ENCODE measurements around the gene PRKG1. TPM values are rescaled to one million over a fixed set of nuclear protein-coding genes. Genes with fewer than 3 reads are reported as not detected.

PRKG1 gene
- total RNA-seq, 2 donors from 2014 or later: 1.3 to 2.7 TPM

DNA sequence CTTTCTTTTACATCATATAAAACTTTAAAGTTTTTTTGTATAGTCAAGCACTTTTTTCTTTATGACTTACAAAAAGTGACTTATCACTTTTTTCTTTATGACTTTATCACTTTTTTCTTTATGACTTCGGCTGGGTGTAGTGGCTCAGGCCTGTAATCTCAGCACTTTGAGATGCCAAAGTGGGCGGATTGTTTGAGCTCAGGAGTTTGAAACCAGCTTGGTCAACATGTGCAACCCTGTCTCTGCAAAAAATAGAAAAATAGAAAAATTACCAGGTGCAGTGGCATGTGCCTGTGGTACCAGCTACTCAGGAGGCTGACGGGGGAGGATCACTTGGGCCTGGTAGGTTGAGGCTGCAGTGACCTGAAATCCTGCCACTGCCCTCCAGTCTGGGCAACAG, 733.9 kb downstream of the PRKG1 start:
- no peak overlapping the region for H3K9ac ChIP-seq (ENCODE audit: extremely low read depth, low read length, poor library complexity, severe bottlenecking)
- H3K9me3 ChIP-seq (ENCODE audit: control insufficient read depth, low read length): no peaks in the 10 kb centered on the region
- TF ChIP-seq, protein P1, sequence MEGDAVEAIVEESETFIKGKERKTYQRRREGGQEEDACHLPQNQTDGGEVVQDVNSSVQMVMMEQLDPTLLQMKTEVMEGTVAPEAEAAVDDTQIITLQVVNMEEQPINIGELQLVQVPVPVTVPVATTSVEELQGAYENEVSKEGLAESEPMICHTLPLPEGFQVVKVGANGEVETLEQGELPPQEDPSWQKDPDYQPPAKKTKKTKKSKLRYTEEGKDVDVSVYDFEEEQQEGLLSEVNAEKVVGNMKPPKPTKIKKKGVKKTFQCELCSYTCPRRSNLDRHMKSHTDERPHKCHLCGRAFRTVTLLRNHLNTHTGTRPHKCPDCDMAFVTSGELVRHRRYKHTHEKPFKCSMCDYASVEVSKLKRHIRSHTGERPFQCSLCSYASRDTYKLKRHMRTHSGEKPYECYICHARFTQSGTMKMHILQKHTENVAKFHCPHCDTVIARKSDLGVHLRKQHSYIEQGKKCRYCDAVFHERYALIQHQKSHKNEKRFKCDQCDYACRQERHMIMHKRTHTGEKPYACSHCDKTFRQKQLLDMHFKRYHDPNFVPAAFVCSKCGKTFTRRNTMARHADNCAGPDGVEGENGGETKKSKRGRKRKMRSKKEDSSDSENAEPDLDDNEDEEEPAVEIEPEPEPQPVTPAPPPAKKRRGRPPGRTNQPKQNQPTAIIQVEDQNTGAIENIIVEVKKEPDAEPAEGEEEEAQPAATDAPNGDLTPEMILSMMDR (conservative IDR thresholded peaks at IDR 0.05): no peak
- H3K4me1 ChIP-seq (ENCODE audit: control insufficient read depth, insufficient read depth, low read length): no peaks in the 10 kb centered on the region
- no peak overlapping the region for H3K27ac ChIP-seq (ENCODE audit: low read depth, low read length)
- H3K36me3 Mint-ChIP-seq (ENCODE audit: low read depth): no peaks in the 10 kb centered on the region
- no peak overlapping the region for H3K27ac Mint-ChIP-seq
- WGBS, 2 experiments (ENCODE audit: insufficient coverage in 1 of 2, insufficient read length in 1 of 2): 90 to 100% methylated on average over 2 to 3 of the region's 3 CpGs
- H3K4me1 Mint-ChIP-seq: peaks cover 1% of the 10 kb centered on the region
- no peaks in the 10 kb centered on the region for H3K36me3 ChIP-seq (ENCODE audit: control insufficient read depth, insufficient read depth, low read length)
- DNase-seq: no peak
- H3K4me3 ChIP-seq (ENCODE audit: low read length): no peak overlapping the region
- no peaks in the 10 kb centered on the region for H3K9me3 Mint-ChIP-seq
- H3K27me3 ChIP-seq (ENCODE audit: control insufficient read depth, insufficient read depth, low read length, poor library complexity, severe bottlenecking): peaks cover 75% of the 10 kb centered on the region
- H3K4me3 Mint-ChIP-seq: no peak overlapping the region
- peaks cover 39% of the 10 kb centered on the region for H3K27me3 Mint-ChIP-seq (ENCODE audit: insufficient read depth)

DNA sequence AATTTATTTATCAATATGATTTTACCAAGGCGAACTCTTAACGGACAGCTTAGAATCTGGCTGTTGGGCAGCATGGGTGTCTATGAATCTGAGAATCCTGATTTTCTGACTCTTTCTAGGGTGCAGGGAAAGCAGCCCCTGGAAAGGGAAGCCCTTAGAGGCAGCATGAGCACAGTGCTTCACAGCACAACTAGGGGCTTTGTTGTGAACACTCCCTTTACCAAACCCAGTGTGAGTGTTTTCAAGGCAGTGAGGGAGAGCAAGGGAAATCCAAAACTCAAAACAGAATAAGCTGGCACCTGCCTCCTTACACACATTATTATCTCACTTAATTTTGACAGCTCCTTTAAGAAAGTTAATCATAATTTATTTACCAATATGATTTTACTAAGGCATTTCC, 741.4 kb downstream of the PRKG1 start:
- no peak for DNase-seq
- H3K27ac Mint-ChIP-seq: no peak overlapping the region
- TF ChIP-seq, protein P1 (conservative IDR thresholded peaks at IDR 0.05): no peak
- H3K4me1 Mint-ChIP-seq: peaks cover 10% of the 10 kb centered on the region
- WGBS, 2 experiments (ENCODE audit: insufficient coverage in 1 of 2, insufficient read length in 1 of 2): 100% methylated on average over 2 of the region's 2 CpGs; no CpG with 5 or more reads in 1 of the 2 experiments
- H3K9ac ChIP-seq (ENCODE audit: extremely low read depth, low read length, poor library complexity, severe bottlenecking): no peak overlapping the region
- no peaks in the 10 kb centered on the region for H3K36me3 ChIP-seq (ENCODE audit: control insufficient read depth, insufficient read depth, low read length)
- no peak overlapping the region for H3K4me3 Mint-ChIP-seq
- peaks cover 1% of the 10 kb centered on the region for H3K9me3 Mint-ChIP-seq
- H3K36me3 Mint-ChIP-seq (ENCODE audit: low read depth): no peaks in the 10 kb centered on the region
- no peak overlapping the region for H3K4me3 ChIP-seq (ENCODE audit: low read length)
- no peaks in the 10 kb centered on the region for H3K9me3 ChIP-seq (ENCODE audit: control insufficient read depth, low read length)
- H3K4me1 ChIP-seq (ENCODE audit: control insufficient read depth, insufficient read depth, low read length): no peaks in the 10 kb centered on the region
- H3K27me3 ChIP-seq (ENCODE audit: control insufficient read depth, insufficient read depth, low read length, poor library complexity, severe bottlenecking): peaks cover 17% of the 10 kb centered on the region
- H3K27ac ChIP-seq (ENCODE audit: low read depth, low read length): peak overlapping the region; percentile 40
- H3K27me3 Mint-ChIP-seq (ENCODE audit: insufficient read depth): peaks cover 9% of the 10 kb centered on the region

DNA sequence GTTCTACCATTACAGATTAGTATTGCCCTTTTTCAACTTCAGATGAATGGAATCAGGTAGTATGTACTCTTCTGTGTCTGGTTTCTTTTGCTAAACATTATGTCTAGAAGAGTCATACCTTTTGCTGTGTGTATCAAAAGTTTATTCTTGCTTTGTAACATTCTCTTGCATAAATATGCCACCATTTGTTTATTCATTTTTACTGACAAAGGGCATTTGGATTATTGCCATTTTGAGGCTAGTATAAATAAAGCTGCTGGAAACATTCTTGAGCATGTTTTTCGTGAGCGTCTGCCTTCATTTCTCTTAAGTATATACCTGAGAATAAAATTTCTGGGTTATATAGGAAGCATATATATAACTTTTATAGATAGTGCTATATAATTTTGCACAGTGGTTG, 746.8 kb downstream of the PRKG1 start:
- no peak overlapping the region for H3K9ac ChIP-seq (ENCODE audit: extremely low read depth, low read length, poor library complexity, severe bottlenecking)
- H3K27me3 Mint-ChIP-seq (ENCODE audit: insufficient read depth): peaks cover 6% of the 10 kb centered on the region
- no peaks in the 10 kb centered on the region for H3K27me3 ChIP-seq (ENCODE audit: control insufficient read depth, insufficient read depth, low read length, poor library complexity, severe bottlenecking)
- H3K36me3 ChIP-seq (ENCODE audit: control insufficient read depth, insufficient read depth, low read length): no peaks in the 10 kb centered on the region
- no peak overlapping the region for H3K27ac ChIP-seq (ENCODE audit: low read depth, low read length)
- no peak overlapping the region for H3K4me3 ChIP-seq (ENCODE audit: low read length)
- DNase-seq: no peak
- H3K4me1 ChIP-seq (ENCODE audit: control insufficient read depth, insufficient read depth, low read length): no peaks in the 10 kb centered on the region
- H3K27ac Mint-ChIP-seq: no peak overlapping the region
- H3K9me3 Mint-ChIP-seq: peaks cover 1% of the 10 kb centered on the region
- H3K36me3 Mint-ChIP-seq (ENCODE audit: low read depth): no peaks in the 10 kb centered on the region
- TF ChIP-seq, protein P1 (conservative IDR thresholded peaks at IDR 0.05): no peak
- H3K9me3 ChIP-seq (ENCODE audit: control insufficient read depth, low read length): peaks cover 8% of the 10 kb centered on the region
- no peak overlapping the region for H3K4me3 Mint-ChIP-seq
- peaks cover 1% of the 10 kb centered on the region for H3K4me1 Mint-ChIP-seq
- WGBS, 2 experiments (ENCODE audit: insufficient coverage in 1 of 2, insufficient read length in 1 of 2): 92% methylated on average over 2 of the region's 2 CpGs; no CpG with 5 or more reads in 1 of the 2 experiments
